MM.1S (cell line): ENCODE measurements around the gene NDRG2.

ENCODE experiments used
- EZH2phosphoT487 ChIP-seq: fragments of 300-600 bp; sonication (generic); IDR thresholded peaks from 2 replicates; pipeline ENCODE4 v1.6.1; 2018; ENCODE audit warnings: antibody characterized with exemption, low read length
- TF ChIP-seq, protein P1 (sequence below): fragments of 300-600 bp; sonication (generic); IDR thresholded peaks from 2 replicates; pipeline ENCODE4 v1.5.1; 2016; ENCODE audit warnings: antibody characterized with exemption, low read length, mixed read lengths

- TF ChIP-seq EZH2phosphoT487 = no peak
- TF ChIP-seq, protein P1, sequence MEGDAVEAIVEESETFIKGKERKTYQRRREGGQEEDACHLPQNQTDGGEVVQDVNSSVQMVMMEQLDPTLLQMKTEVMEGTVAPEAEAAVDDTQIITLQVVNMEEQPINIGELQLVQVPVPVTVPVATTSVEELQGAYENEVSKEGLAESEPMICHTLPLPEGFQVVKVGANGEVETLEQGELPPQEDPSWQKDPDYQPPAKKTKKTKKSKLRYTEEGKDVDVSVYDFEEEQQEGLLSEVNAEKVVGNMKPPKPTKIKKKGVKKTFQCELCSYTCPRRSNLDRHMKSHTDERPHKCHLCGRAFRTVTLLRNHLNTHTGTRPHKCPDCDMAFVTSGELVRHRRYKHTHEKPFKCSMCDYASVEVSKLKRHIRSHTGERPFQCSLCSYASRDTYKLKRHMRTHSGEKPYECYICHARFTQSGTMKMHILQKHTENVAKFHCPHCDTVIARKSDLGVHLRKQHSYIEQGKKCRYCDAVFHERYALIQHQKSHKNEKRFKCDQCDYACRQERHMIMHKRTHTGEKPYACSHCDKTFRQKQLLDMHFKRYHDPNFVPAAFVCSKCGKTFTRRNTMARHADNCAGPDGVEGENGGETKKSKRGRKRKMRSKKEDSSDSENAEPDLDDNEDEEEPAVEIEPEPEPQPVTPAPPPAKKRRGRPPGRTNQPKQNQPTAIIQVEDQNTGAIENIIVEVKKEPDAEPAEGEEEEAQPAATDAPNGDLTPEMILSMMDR = no peak
These were observed 17.0 kb upstream of the NDRG2 start, which contains the start of gene RNASE7 for GRCh38 chr14:21041676-21042433.
